NCI-H524 treated with DMSO at 0.1 percent for 48 hours (cell line): ENCODE data around the gene DLG5.

Experiments
- DNase-seq: peaks from one replicate; lab custom pipeline; 2025; lab: John Stamatoyannopoulos, UW

Gene DLG5

GRCh38 chr10:77943121-77943901 is 16.8 kb upstream of the DLG5 start:
- DNase-seq: no peak

- DNase-seq: no peak
Measured at GRCh38 chr10:77941790-77942189, 15.2 kb upstream of the DLG5 start.

- DNase-seq: no peak
Measured at GRCh38 chr10:77940627-77941026, 14.1 kb upstream of the DLG5 start.

- no peak for DNase-seq
Measured at GRCh38 chr10:77940225-77940624, 13.7 kb upstream of the DLG5 start.

GRCh38 chr10:77939561-77940001 is 13.0 kb upstream of the DLG5 start:
- DNase-seq: no peak

- no peak for DNase-seq
Measured at GRCh38 chr10:77936697-77937567, 10.4 kb upstream of the DLG5 start.

- DNase-seq: no peak
Measured at GRCh38 chr10:77932016-77932715, 5.6 kb upstream of the DLG5 start.

- DNase-seq: no peak
Measured at GRCh38 chr10:77927402-77928246, 1.1 kb upstream of the DLG5 start.

GRCh38 chr10:77925795-77926565 is 575 bp downstream of the DLG5 start:
- no peak for DNase-seq

- no peak for DNase-seq
Measured at GRCh38 chr10:77925410-77925794, 1.2 kb downstream of the DLG5 start.

GRCh38 chr10:77922566-77923179 is 3.9 kb downstream of the DLG5 start:
- DNase-seq: no peak

- DNase-seq: no peak
Measured at GRCh38 chr10:77922055-77922454, 4.5 kb downstream of the DLG5 start.

- no peak for DNase-seq
Measured at GRCh38 chr10:77921395-77921794, 5.2 kb downstream of the DLG5 start.

- no peak for DNase-seq
Measured at GRCh38 chr10:77920495-77920894, 6.1 kb downstream of the DLG5 start.

GRCh38 chr10:77919713-77920108 is 6.8 kb downstream of the DLG5 start:
- DNase-seq: no peak

GRCh38 chr10:77915319-77916105 is 11.0 kb downstream of the DLG5 start:
- DNase-seq: no peak

- no peak for DNase-seq
Measured at GRCh38 chr10:77913090-77913489, 13.5 kb downstream of the DLG5 start.

- no peak for DNase-seq
Measured at GRCh38 chr10:77912576-77912975, 14.0 kb downstream of the DLG5 start.

GRCh38 chr10:77911535-77912123 is 14.9 kb downstream of the DLG5 start:
- DNase-seq: no peak
